Activated T-helper 17 cell treated with anti-CD3 and anti-CD28 coated beads, Interleukin-2, amount 50 U/mL, for 72 hours (primary cell): ENCODE measurements around the gene GADD45A. TPM values are rescaled to one million over a fixed set of nuclear protein-coding genes. Genes with fewer than 3 reads are reported as not detected.

ENCODE experiments used
- ATAC-seq: fragments of 150-1000 bp; cut with Tn5 transposase; replicated peaks from 2 replicates; pipeline ENCODE4 v1.10.0; 2021; ENCODE audit warnings: mild to moderate bottlenecking, moderate library complexity
- H3K27ac Mint-ChIP-seq: one replicate; pipeline ENCODE4 v1.8.0; 2022; ENCODE audit warnings: mixed read lengths
- H3K27me3 Mint-ChIP-seq: one replicate; pipeline ENCODE4 v1.8.0; 2022; ENCODE audit warnings: mixed read lengths
- H3K36me3 Mint-ChIP-seq: one replicate; pipeline ENCODE4 v1.8.0; 2022; ENCODE audit warnings: low read depth, mild to moderate bottlenecking, mixed read lengths
- H3K4me1 Mint-ChIP-seq: one replicate; pipeline ENCODE4 v1.8.0; 2022; ENCODE audit warnings: mixed read lengths
- H3K4me3 Mint-ChIP-seq: one replicate; pipeline ENCODE4 v1.8.0; 2022; ENCODE audit warnings: mild to moderate bottlenecking, mixed read lengths
- H3K9me3 Mint-ChIP-seq: one replicate; pipeline ENCODE4 v1.8.0; 2022; ENCODE audit warnings: mixed read lengths
- total RNA-seq, 2 donors: library from RNA; stranded (reverse); gene quantifications; one replicate each; pipeline ENCODE4 v1.2.3, GENCODE V29; 2022

The GADD45A gene
- total RNA-seq, 2 donors from 2014 or later = 70.9 to 83.8 TPM

- H3K4me3 Mint-ChIP-seq = no peak overlapping the region
- no peaks in the 10 kb centered on the region for H3K36me3 Mint-ChIP-seq
- no peak overlapping the region for H3K27ac Mint-ChIP-seq
- no peak for ATAC-seq
- no peaks in the 10 kb centered on the region for H3K9me3 Mint-ChIP-seq
- no peaks in the 10 kb centered on the region for H3K4me1 Mint-ChIP-seq
- no peaks in the 10 kb centered on the region for H3K27me3 Mint-ChIP-seq
These were observed 26.8 kb downstream of the GADD45A start for GRCh38 chr1:67711855-67712212.

- no peaks in the 10 kb centered on the region for H3K9me3 Mint-ChIP-seq
- ATAC-seq = peak; percentile 37
- no peak overlapping the region for H3K4me3 Mint-ChIP-seq
- no peak overlapping the region for H3K27ac Mint-ChIP-seq
- H3K36me3 Mint-ChIP-seq = no peaks in the 10 kb centered on the region
- H3K27me3 Mint-ChIP-seq = no peaks in the 10 kb centered on the region
- no peaks in the 10 kb centered on the region for H3K4me1 Mint-ChIP-seq
These were observed 28.3 kb downstream of the GADD45A start for GRCh38 chr1:67713057-67713846.

GRCh38 chr1:67715819-67716218 lies 30.8 kb downstream of the GADD45A start:
- no peaks in the 10 kb centered on the region for H3K9me3 Mint-ChIP-seq

GRCh38 chr1:67716800-67717199 lies 31.8 kb downstream of the GADD45A start:
- Mint-ChIP-seq H3K27ac (no peak overlapping the region), H3K9me3 (no peaks in the 10 kb centered on the region), H3K27me3 (no peaks in the 10 kb centered on the region), H3K4me3 (no peak overlapping the region), H3K36me3 (no peaks in the 10 kb centered on the region), H3K4me1 (no peaks in the 10 kb centered on the region)
- no peak for ATAC-seq

More at GRCh38 chr1:67715819-67716218, 30.8 kb downstream of the GADD45A start:
- no peak overlapping the region for H3K4me3 Mint-ChIP-seq
- no peak overlapping the region for H3K27ac Mint-ChIP-seq
- H3K36me3 Mint-ChIP-seq = no peaks in the 10 kb centered on the region
- H3K27me3 Mint-ChIP-seq = no peaks in the 10 kb centered on the region
- no peak for ATAC-seq
- no peaks in the 10 kb centered on the region for H3K4me1 Mint-ChIP-seq

GRCh38 chr1:67717876-67718275 lies 32.9 kb downstream of the GADD45A start:
- Mint-ChIP-seq H3K27ac (no peak overlapping the region), H3K27me3 (no peaks in the 10 kb centered on the region), H3K36me3 (no peaks in the 10 kb centered on the region), H3K9me3 (no peaks in the 10 kb centered on the region), H3K4me3 (no peak overlapping the region), H3K4me1 (no peaks in the 10 kb centered on the region)
- ATAC-seq = no peak

- no peak overlapping the region for H3K4me3 Mint-ChIP-seq
- ATAC-seq = no peak
- H3K4me1 Mint-ChIP-seq = no peaks in the 10 kb centered on the region
- H3K27ac Mint-ChIP-seq = no peak overlapping the region
- H3K9me3 Mint-ChIP-seq = no peaks in the 10 kb centered on the region
- H3K36me3 Mint-ChIP-seq = no peaks in the 10 kb centered on the region
- H3K27me3 Mint-ChIP-seq = no peaks in the 10 kb centered on the region
These were observed 34.6 kb downstream of the GADD45A start for GRCh38 chr1:67719329-67720196.

GRCh38 chr1:67721112-67721511 lies 36.1 kb downstream of the GADD45A start:
- Mint-ChIP-seq H3K27ac (no peak overlapping the region), H3K4me1 (peaks cover 2% of the 10 kb centered on the region), H3K4me3 (no peak overlapping the region), H3K27me3 (no peaks in the 10 kb centered on the region), H3K36me3 (no peaks in the 10 kb centered on the region), H3K9me3 (no peaks in the 10 kb centered on the region)
- no peak for ATAC-seq

GRCh38 chr1:67721650-67722291 lies 36.8 kb downstream of the GADD45A start:
- Mint-ChIP-seq H3K27me3 (no peaks in the 10 kb centered on the region), H3K27ac (no peak overlapping the region), H3K4me3 (no peak overlapping the region), H3K9me3 (no peaks in the 10 kb centered on the region), H3K36me3 (no peaks in the 10 kb centered on the region), H3K4me1 (peaks cover 7% of the 10 kb centered on the region)
- no peak for ATAC-seq

- H3K27ac Mint-ChIP-seq = no peak overlapping the region
- no peaks in the 10 kb centered on the region for H3K9me3 Mint-ChIP-seq
- no peaks in the 10 kb centered on the region for H3K36me3 Mint-ChIP-seq
- peaks cover 8% of the 10 kb centered on the region for H3K4me1 Mint-ChIP-seq
- H3K4me3 Mint-ChIP-seq = no peak overlapping the region
- H3K27me3 Mint-ChIP-seq = no peaks in the 10 kb centered on the region
- no peak for ATAC-seq
These were observed 37.4 kb downstream of the GADD45A start for GRCh38 chr1:67722292-67722944.

- Mint-ChIP-seq H3K27ac (no peak overlapping the region), H3K27me3 (no peaks in the 10 kb centered on the region), H3K36me3 (no peaks in the 10 kb centered on the region), H3K4me1 (peaks cover 8% of the 10 kb centered on the region), H3K4me3 (no peak overlapping the region), H3K9me3 (no peaks in the 10 kb centered on the region)
- ATAC-seq = no peak
These were observed 38.1 kb downstream of the GADD45A start for GRCh38 chr1:67723126-67723525.

GRCh38 chr1:67723620-67724019 lies 38.6 kb downstream of the GADD45A start:
- no peak overlapping the region for H3K27ac Mint-ChIP-seq
- no peaks in the 10 kb centered on the region for H3K9me3 Mint-ChIP-seq
- peaks cover 8% of the 10 kb centered on the region for H3K4me1 Mint-ChIP-seq
- no peaks in the 10 kb centered on the region for H3K36me3 Mint-ChIP-seq
- H3K27me3 Mint-ChIP-seq = peaks cover 4% of the 10 kb centered on the region
- peak; percentile 91 for ATAC-seq
- H3K4me3 Mint-ChIP-seq = no peak overlapping the region

- H3K9me3 Mint-ChIP-seq = no peaks in the 10 kb centered on the region
- H3K27me3 Mint-ChIP-seq = peaks cover 10% of the 10 kb centered on the region
- H3K4me3 Mint-ChIP-seq = no peak overlapping the region
- H3K4me1 Mint-ChIP-seq = peaks cover 14% of the 10 kb centered on the region
- ATAC-seq = no peak
- no peak overlapping the region for H3K27ac Mint-ChIP-seq
- H3K36me3 Mint-ChIP-seq = no peaks in the 10 kb centered on the region
These were observed 40.0 kb downstream of the GADD45A start for GRCh38 chr1:67724928-67725560.

- H3K4me3 Mint-ChIP-seq = no peak overlapping the region
- H3K36me3 Mint-ChIP-seq = no peaks in the 10 kb centered on the region
- peak; percentile 67 for ATAC-seq
- no peaks in the 10 kb centered on the region for H3K9me3 Mint-ChIP-seq
- peaks cover 16% of the 10 kb centered on the region for H3K4me1 Mint-ChIP-seq
- H3K27ac Mint-ChIP-seq = peak overlapping the region; percentile 29
- H3K27me3 Mint-ChIP-seq = peaks cover 10% of the 10 kb centered on the region
These were observed 41.2 kb downstream of the GADD45A start for GRCh38 chr1:67726224-67726623.

- Mint-ChIP-seq H3K4me1 (peaks cover 16% of the 10 kb centered on the region), H3K9me3 (no peaks in the 10 kb centered on the region), H3K4me3 (no peak overlapping the region), H3K27me3 (peaks cover 10% of the 10 kb centered on the region), H3K36me3 (no peaks in the 10 kb centered on the region), H3K27ac (peak overlapping the region; percentile 51)
- peak; percentile 59 for ATAC-seq
These were observed 44.9 kb downstream of the GADD45A start for GRCh38 chr1:67729872-67730271.
